C4-2B (cell line): ENCODE data around the gene KCNK17.

Source experiments
- H3K27ac ChIP-seq: fragments of 450-650 bp; 2 replicates; pipeline ENCODE4 v1.5.1; 2017
- ZFX ChIP-seq: fragments of 450-650 bp; IDR thresholded peaks from 2 replicates; pipeline ENCODE4 v1.6.1; 2017
- TF ChIP-seq, protein P1 (sequence below): fragments of 450-650 bp; conservative IDR thresholded peaks from 2 replicates; pipeline ENCODE4 v1.5.1; 2017; ENCODE audit warnings: mild to moderate bottlenecking

The KCNK17 gene

GRCh38 chr6:39353698-39354315, 39.6 kb upstream of the KCNK17 start:
- TF ChIP-seq, protein P1, sequence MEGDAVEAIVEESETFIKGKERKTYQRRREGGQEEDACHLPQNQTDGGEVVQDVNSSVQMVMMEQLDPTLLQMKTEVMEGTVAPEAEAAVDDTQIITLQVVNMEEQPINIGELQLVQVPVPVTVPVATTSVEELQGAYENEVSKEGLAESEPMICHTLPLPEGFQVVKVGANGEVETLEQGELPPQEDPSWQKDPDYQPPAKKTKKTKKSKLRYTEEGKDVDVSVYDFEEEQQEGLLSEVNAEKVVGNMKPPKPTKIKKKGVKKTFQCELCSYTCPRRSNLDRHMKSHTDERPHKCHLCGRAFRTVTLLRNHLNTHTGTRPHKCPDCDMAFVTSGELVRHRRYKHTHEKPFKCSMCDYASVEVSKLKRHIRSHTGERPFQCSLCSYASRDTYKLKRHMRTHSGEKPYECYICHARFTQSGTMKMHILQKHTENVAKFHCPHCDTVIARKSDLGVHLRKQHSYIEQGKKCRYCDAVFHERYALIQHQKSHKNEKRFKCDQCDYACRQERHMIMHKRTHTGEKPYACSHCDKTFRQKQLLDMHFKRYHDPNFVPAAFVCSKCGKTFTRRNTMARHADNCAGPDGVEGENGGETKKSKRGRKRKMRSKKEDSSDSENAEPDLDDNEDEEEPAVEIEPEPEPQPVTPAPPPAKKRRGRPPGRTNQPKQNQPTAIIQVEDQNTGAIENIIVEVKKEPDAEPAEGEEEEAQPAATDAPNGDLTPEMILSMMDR, result no peak
- no peak for TF ChIP-seq ZFX
- H3K27ac ChIP-seq, result no peak overlapping the region

- no peak for TF ChIP-seq ZFX
- TF ChIP-seq, protein P1, result no peak
- no peak overlapping the region for H3K27ac ChIP-seq
These were observed 36.7 kb upstream of the KCNK17 start for GRCh38 chr6:39350723-39351505.

DNA sequence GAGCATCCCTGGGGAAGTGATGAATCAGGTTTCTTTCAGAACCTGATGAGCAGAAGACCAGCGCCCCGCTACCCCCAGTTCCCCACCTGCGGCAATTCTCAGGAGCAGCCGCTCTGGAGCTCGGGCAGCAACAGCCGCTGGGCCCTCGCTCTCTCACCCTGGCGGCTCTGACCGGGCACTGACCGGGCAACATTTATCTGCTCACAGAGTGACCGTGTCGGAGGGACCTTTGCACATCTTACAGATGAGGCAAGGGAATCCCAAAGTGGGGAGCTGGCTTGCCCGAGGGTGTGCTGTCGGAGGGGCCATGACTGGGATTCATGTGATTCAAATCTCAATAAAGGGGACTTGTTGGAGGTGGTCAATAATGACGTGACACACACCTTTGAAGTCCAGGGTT, 34.5 kb upstream of the KCNK17 start:
- H3K27ac ChIP-seq, result no peak overlapping the region
- no peak for TF ChIP-seq ZFX
- TF ChIP-seq, protein P1, result no peak

DNA sequence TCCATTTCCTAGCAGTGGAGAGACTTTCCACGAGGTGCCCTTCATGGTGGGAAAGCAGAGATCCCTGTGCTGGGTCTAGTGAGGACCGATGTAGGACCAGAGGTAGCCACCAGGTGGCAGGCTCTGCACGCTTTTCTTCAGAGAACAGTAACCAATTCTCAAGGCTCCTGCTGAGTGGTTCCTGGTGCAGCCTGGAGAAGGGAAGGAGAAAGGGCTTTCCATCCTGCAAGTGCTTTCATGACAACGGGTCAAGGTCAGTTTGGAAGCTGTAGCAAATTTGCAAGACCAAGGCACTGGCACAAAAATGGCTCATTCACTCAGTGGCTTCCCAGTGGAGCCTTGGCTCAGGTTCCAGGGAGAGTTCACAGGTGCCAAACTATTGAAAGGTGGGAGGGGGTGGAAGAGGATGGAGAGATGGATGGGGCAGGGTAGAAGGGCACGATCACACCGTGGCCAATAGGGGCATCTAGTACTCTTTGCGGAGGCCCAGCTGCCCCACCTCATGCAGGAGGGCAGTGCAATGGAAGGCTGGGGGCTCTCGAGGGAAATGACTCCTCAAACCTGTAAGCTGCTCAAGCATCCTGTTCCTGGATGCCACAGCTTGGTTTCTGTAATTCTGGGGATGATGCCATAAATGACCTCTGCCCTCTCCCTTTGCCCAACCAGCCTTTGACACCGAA, 33.8 kb upstream of the KCNK17 start:
- TF ChIP-seq ZFX, result no peak
- TF ChIP-seq, protein P1, result peak; percentile 91
- H3K27ac ChIP-seq, result no peak overlapping the region

GRCh38 chr6:39347206-39347605, 33.0 kb upstream of the KCNK17 start:
- no peak for TF ChIP-seq ZFX
- TF ChIP-seq, protein P1, result no peak
- no peak overlapping the region for H3K27ac ChIP-seq

GRCh38 chr6:39344821-39345280, 30.6 kb upstream of the KCNK17 start:
- TF ChIP-seq, protein P1, result no peak
- TF ChIP-seq ZFX, result no peak
- no peak overlapping the region for H3K27ac ChIP-seq

DNA sequence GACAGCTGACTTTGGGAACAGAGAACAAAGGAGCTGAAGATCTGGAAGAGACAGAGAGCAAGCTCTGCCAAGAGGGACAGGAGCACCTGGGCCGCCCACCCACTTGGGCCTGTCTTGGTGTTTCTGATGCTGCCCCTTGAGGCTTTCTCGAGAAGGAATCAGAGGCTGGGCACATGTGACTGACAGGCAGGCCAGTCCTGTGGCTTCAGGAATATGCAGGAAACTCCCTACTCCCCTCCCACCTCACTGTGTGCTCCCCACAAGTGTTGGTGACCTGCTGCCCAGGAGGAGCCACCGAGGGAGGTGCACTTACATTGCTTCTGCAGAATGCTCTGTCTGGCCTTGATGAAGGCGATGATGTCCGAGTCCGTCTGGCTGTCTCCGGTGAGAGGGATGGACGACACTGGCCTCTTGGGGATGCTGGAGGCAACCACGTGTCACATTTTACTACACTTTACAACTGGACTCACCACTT, 29.2 kb upstream of the KCNK17 start:
- H3K27ac ChIP-seq, result no peak overlapping the region
- TF ChIP-seq, protein P1, result no peak
- TF ChIP-seq ZFX, result no peak
